ENCODE measurements around the gene TSC2.

DNA sequence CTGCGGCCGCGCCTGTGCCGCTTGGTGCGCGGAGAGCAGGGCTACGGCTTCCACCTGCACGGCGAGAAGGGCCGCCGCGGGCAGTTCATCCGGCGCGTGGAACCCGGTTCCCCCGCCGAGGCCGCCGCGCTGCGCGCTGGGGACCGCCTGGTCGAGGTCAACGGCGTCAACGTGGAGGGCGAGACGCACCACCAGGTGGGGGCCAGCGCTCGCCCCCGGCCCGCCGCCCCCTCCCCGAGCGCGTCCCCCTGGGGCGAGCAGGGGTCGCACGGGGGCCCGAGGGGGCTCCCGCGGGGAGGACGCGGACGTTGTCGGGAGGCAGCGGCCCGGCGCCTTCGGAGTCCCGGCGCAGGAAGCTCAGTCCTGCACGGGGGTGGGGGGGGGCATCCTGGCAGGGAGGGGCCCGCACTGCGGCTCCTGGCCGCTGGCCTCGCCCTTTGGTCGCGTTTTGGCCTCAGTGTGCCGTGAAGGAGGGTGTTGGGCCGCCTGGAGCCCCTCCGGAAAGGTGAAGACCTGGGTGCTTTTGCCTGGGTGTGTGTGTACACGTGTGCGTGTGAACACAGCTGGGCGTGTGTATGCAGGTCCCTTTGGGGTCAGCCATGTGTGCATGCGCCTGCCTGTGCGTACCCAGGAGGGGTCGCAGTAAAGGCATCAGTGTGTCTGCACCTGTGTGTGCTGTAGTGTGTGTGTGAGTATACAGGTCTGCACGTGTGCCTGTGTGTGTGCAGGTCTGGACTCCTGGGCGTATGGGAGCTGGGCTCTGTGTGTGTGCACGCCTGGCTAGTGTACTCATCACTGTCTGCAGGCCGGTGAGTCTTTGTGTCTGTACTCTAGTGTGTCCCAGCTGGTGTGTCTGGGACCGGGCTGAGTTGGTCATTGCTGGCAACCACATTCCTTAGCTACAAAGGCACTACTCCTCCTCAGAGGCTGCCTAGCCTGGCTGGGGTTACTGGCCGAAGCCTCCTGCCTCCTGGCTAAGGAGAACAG is 20.5 kb upstream of the TSC2 start:
- peak; percentile 66 for TF ChIP-seq CTCF (CRISPR knock-in tag; IDR thresholded peaks at IDR 0.05)
- TF ChIP-seq MAFK (conservative IDR thresholded peaks at IDR 0.05 in 1 of 2, IDR thresholded peaks at IDR 0.05 in 1 of 2; ENCODE audit: low read length in 2 of 2): no peak
- 0 out of 2 replicates have a peak, but pooled peaks have one; percentile 6 for TF ChIP-seq ZFX (CRISPR knock-in tag; IDR thresholded peaks at IDR 0.05; ENCODE audit: low read depth)
- TF ChIP-seq ARID2 (CRISPR knock-in tag; IDR thresholded peaks at IDR 0.05; ENCODE audit: borderline replicate concordance): no peak
- TF ChIP-seq ZC3H4 (CRISPR knock-in tag; IDR thresholded peaks at IDR 0.05; ENCODE audit: borderline replicate concordance): no peak
- TF ChIP-seq, protein P1, sequence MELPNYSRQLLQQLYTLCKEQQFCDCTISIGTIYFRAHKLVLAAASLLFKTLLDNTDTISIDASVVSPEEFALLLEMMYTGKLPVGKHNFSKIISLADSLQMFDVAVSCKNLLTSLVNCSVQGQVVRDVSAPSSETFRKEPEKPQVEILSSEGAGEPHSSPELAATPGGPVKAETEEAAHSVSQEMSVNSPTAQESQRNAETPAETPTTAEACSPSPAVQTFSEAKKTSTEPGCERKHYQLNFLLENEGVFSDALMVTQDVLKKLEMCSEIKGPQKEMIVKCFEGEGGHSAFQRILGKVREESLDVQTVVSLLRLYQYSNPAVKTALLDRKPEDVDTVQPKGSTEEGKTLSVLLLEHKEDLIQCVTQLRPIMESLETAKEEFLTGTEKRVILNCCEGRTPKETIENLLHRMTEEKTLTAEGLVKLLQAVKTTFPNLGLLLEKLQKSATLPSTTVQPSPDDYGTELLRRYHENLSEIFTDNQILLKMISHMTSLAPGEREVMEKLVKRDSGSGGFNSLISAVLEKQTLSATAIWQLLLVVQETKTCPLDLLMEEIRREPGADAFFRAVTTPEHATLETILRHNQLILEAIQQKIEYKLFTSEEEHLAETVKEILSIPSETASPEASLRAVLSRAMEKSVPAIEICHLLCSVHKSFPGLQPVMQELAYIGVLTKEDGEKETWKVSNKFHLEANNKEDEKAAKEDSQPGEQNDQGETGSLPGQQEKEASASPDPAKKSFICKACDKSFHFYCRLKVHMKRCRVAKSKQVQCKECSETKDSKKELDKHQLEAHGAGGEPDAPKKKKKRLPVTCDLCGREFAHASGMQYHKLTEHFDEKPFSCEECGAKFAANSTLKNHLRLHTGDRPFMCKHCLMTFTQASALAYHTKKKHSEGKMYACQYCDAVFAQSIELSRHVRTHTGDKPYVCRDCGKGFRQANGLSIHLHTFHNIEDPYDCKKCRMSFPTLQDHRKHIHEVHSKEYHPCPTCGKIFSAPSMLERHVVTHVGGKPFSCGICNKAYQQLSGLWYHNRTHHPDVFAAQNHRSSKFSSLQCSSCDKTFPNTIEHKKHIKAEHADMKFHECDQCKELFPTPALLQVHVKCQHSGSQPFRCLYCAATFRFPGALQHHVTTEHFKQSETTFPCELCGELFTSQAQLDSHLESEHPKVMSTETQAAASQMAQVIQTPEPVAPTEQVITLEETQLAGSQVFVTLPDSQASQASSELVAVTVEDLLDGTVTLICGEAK (IDR thresholded peaks at IDR 0.05): no peak
- TF ChIP-seq, protein P1 (CRISPR knock-in tag; IDR thresholded peaks at IDR 0.05): 0 out of 2 replicates have a peak, but pooled peaks have one; percentile 36
- TF ChIP-seq BHLHE40 (IDR thresholded peaks at IDR 0.05; ENCODE audit: low read length): peak; percentile 30; the same call in 1 of the 2 replicates
- TF ChIP-seq NFYB (CRISPR knock-in tag; IDR thresholded peaks at IDR 0.05): no peak
- TF ChIP-seq, protein P2, sequence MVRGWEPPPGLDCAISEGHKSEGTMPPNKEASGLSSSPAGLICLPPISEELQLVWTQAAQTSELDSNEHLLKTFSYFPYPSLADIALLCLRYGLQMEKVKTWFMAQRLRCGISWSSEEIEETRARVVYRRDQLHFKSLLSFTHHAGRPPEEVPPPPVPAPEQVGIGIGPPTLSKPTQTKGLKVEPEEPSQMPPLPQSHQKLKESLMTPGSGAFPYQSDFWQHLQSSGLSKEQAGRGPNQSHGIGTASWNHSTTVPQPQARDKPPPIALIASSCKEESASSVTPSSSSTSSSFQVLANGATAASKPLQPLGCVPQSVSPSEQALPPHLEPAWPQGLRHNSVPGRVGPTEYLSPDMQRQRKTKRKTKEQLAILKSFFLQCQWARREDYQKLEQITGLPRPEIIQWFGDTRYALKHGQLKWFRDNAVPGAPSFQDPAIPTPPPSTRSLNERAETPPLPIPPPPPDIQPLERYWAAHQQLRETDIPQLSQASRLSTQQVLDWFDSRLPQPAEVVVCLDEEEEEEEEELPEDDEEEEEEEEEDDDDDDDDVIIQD (CRISPR knock-in tag; IDR thresholded peaks at IDR 0.05; ENCODE audit: low read depth): no peak
- TF ChIP-seq RBAK (CRISPR knock-in tag; IDR thresholded peaks at IDR 0.05): no peak
- 0 out of 2 replicates have a peak, but pooled peaks have one; percentile 27 for TF ChIP-seq SMAD1 (CRISPR knock-in tag; IDR thresholded peaks at IDR 0.05; ENCODE audit: borderline replicate concordance, low read depth)
- TF ChIP-seq REXO4 (CRISPR knock-in tag; IDR thresholded peaks at IDR 0.05; ENCODE audit: borderline replicate concordance): no peak
- TF ChIP-seq CBFB (CRISPR knock-in tag; IDR thresholded peaks at IDR 0.05): no peak
- no peak for TF ChIP-seq POLR2AphosphoS5 (IDR thresholded peaks at IDR 0.05; ENCODE audit: low read depth, low read length)
